Large intestine (tissue), 3 donors: Measurements from ENCODE around the gene FBXO34. TPM values are rescaled to one million over a fixed set of nuclear protein-coding genes. Genes with fewer than 3 reads are reported as not detected.

Experiments
- DNase-seq, 2 donors: peaks; one replicate each; pipeline versions ENCODE4 v3.0.0 to v3.0.0-alpha.2; 2013
- H3K27ac ChIP-seq: one replicate; pipeline ENCODE4 v1.5.1; 2013; ENCODE audit warnings: low read length
- H3K27me3 ChIP-seq: 2 replicates; pipeline ENCODE4 v1.6.1; 2013; ENCODE audit warnings: low read length; ENCODE audit not compliant: control insufficient read depth, insufficient read depth
- H3K36me3 ChIP-seq: 2 replicates; pipeline ENCODE4 v1.6.1; 2013; ENCODE audit warnings: low read length; ENCODE audit not compliant: control insufficient read depth, insufficient read depth
- H3K4me1 ChIP-seq: one replicate; pipeline ENCODE4 v1.6.1; 2013; ENCODE audit warnings: low read length; ENCODE audit not compliant: control insufficient read depth, insufficient read depth
- H3K4me3 ChIP-seq: one replicate; pipeline ENCODE4 v1.5.1; 2013; ENCODE audit warnings: low read length
- H3K9me3 ChIP-seq: one replicate; pipeline ENCODE4 v1.6.1; 2013; ENCODE audit warnings: mild to moderate bottlenecking, low read depth, low read length, moderate library complexity; ENCODE audit not compliant: control insufficient read depth
- WGBS: methylation state at CpG from one replicate; pipeline ENCODE4 v1.1.5; 2013; ENCODE audit warnings: low lambda C conversion rate; ENCODE audit not compliant: insufficient coverage; 5-methylcytosine and 5-hydroxymethylcytosine counted together
- polyA plus RNA-seq: library from polyadenylated mRNA; unstranded; fragments of 120-200 nt; gene quantifications from one replicate; pipeline ENCODE4 v1.2.1, GENCODE V29; 2013

The FBXO34 gene
- polyA plus RNA-seq, 1 donor: 25.5 TPM

- Histone ChIP-seq H3K9me3 (no peaks in the 10 kb centered on the region), H3K4me3 (no peak overlapping the region), H3K36me3 (no peaks in the 10 kb centered on the region), H3K27me3 (peaks cover 21% of the 10 kb centered on the region), H3K4me1 (no peaks in the 10 kb centered on the region), H3K27ac (no peak overlapping the region)
- 100% methylated on average over 1 of the region's 4 CpGs for WGBS
- DNase-seq: no peak
Measured at GRCh38 chr14:55241673-55242072, 29.5 kb upstream of the FBXO34 start.

- H3K4me1 ChIP-seq: no peaks in the 10 kb centered on the region
- no peak overlapping the region for H3K4me3 ChIP-seq
- DNase-seq: no peak
- H3K9me3 ChIP-seq: no peaks in the 10 kb centered on the region
- no peaks in the 10 kb centered on the region for H3K36me3 ChIP-seq
- WGBS: 100% methylated on average over 1 of the region's 3 CpGs
- no peak overlapping the region for H3K27ac ChIP-seq
- peaks cover 21% of the 10 kb centered on the region for H3K27me3 ChIP-seq
Measured at GRCh38 chr14:55243386-55243785, 27.8 kb upstream of the FBXO34 start.

DNA sequence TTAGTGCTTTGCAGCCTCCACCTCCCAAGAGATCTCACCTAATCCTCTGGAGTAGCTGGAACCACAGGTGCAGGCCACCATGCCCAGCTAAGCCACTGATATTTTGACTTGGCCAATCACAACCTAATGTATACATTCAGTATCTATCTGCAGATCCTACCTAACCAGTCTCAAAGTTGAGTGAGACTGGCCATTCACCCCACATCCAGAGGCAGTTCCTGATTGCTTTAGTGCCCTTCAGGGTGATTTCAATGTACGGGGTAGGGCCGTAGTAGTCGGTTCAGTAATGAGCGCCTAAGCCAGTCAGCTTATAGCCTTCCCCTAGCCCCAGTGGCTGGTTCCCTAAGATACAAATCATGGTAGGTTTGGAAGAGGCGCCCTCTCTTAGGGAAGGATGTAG, 27.4 kb upstream of the FBXO34 start:
- Histone ChIP-seq H3K9me3 (no peaks in the 10 kb centered on the region), H3K36me3 (no peaks in the 10 kb centered on the region), H3K4me3 (no peak overlapping the region), H3K4me1 (no peaks in the 10 kb centered on the region), H3K27me3 (peaks cover 21% of the 10 kb centered on the region), H3K27ac (no peak overlapping the region)
- DNase-seq: no peak
- WGBS: 100% methylated on average over 1 of the region's 5 CpGs

- H3K9me3 ChIP-seq: no peaks in the 10 kb centered on the region
- H3K27me3 ChIP-seq: peaks cover 18% of the 10 kb centered on the region
- no peak overlapping the region for H3K4me3 ChIP-seq
- 75% methylated on average over 4 of the region's 4 CpGs for WGBS
- peak in 1 of 2 donors; percentile 11 for DNase-seq
- no peaks in the 10 kb centered on the region for H3K4me1 ChIP-seq
- no peak overlapping the region for H3K27ac ChIP-seq
- no peaks in the 10 kb centered on the region for H3K36me3 ChIP-seq
Measured at GRCh38 chr14:55245657-55246268, 25.5 kb upstream of the FBXO34 start.

DNA sequence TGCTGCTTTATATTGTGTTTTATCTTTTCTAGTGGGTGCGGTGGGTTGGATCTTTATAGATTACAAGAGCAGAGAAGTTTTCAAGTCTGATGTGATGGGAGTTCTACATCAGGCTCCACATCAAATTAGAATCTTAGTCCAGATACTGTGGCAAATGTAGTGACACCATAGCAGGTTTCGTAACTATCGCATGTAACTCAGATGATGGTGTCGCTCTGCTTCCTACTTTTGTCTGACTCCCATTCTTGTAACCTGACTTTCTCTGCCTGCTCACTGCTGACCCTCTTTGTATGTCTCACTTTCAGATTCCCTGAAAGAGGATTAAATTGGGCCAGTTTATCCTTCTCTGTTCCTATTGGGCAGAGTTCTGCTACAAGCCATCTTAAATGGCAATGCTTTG, 22.8 kb upstream of the FBXO34 start:
- Histone ChIP-seq H3K27me3 (peaks cover 5% of the 10 kb centered on the region), H3K36me3 (no peaks in the 10 kb centered on the region), H3K9me3 (no peaks in the 10 kb centered on the region), H3K4me3 (no peak overlapping the region), H3K4me1 (no peaks in the 10 kb centered on the region), H3K27ac (no peak overlapping the region)
- no peak for DNase-seq
- no CpG with 5 or more reads among the region's 4 CpGs for WGBS

DNA sequence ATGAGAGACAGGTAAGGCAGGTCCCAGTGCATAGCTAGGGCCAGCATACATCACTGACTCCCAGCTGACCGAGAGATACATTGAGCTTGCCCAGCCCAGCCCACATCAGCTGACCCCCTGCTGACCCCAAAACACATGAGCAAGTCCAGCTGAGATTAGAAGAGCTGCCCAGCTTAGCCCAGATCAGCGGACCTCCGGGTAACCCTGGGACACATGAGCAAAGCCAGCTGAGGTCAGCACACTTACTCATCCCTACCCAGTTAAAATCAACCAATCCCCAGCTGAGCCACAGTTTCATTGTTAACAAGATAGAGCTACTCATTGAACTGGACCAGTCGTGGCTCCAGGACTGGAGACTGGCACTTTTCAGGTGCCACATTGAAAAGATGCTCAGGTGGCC, 21.8 kb upstream of the FBXO34 start:
- no peaks in the 10 kb centered on the region for H3K4me1 ChIP-seq
- no peaks in the 10 kb centered on the region for H3K9me3 ChIP-seq
- no peak overlapping the region for H3K27ac ChIP-seq
- WGBS: no CpG with 5 or more reads among the region's 4 CpGs
- no peak for DNase-seq
- H3K4me3 ChIP-seq: no peak overlapping the region
- peaks cover 5% of the 10 kb centered on the region for H3K27me3 ChIP-seq
- H3K36me3 ChIP-seq: no peaks in the 10 kb centered on the region

- no peak overlapping the region for H3K27ac ChIP-seq
- H3K27me3 ChIP-seq: peaks cover 8% of the 10 kb centered on the region
- H3K36me3 ChIP-seq: no peaks in the 10 kb centered on the region
- DNase-seq: no peak
- no CpG with 5 or more reads among the region's 5 CpGs for WGBS
- no peaks in the 10 kb centered on the region for H3K9me3 ChIP-seq
- H3K4me1 ChIP-seq: no peaks in the 10 kb centered on the region
- no peak overlapping the region for H3K4me3 ChIP-seq
Measured at GRCh38 chr14:55253276-55253675, 17.9 kb upstream of the FBXO34 start.

GRCh38 chr14:55254581-55254980, 16.6 kb upstream of the FBXO34 start:
- no peak overlapping the region for H3K27ac ChIP-seq
- H3K4me3 ChIP-seq: no peak overlapping the region
- no peaks in the 10 kb centered on the region for H3K9me3 ChIP-seq
- H3K36me3 ChIP-seq: no peaks in the 10 kb centered on the region
- H3K27me3 ChIP-seq: peaks cover 8% of the 10 kb centered on the region
- no peaks in the 10 kb centered on the region for H3K4me1 ChIP-seq
- DNase-seq: no peak
- no CpG with 5 or more reads among the region's 1 CpG for WGBS

- Histone ChIP-seq H3K9me3 (no peaks in the 10 kb centered on the region), H3K27me3 (peaks cover 6% of the 10 kb centered on the region), H3K4me3 (no peak overlapping the region), H3K27ac (no peak overlapping the region), H3K36me3 (no peaks in the 10 kb centered on the region), H3K4me1 (no peaks in the 10 kb centered on the region)
- no CpG with 5 or more reads among the region's 3 CpGs for WGBS
- DNase-seq: no peak
Measured at GRCh38 chr14:55255979-55256378, 15.2 kb upstream of the FBXO34 start.

- DNase-seq: no peak
- peaks cover 6% of the 10 kb centered on the region for H3K27me3 ChIP-seq
- H3K4me3 ChIP-seq: no peak overlapping the region
- no peaks in the 10 kb centered on the region for H3K9me3 ChIP-seq
- H3K4me1 ChIP-seq: no peaks in the 10 kb centered on the region
- WGBS: no CpG with 5 or more reads among the region's 6 CpGs
- no peaks in the 10 kb centered on the region for H3K36me3 ChIP-seq
- H3K27ac ChIP-seq: no peak overlapping the region
Measured at GRCh38 chr14:55256586-55256985, 14.6 kb upstream of the FBXO34 start.

DNA sequence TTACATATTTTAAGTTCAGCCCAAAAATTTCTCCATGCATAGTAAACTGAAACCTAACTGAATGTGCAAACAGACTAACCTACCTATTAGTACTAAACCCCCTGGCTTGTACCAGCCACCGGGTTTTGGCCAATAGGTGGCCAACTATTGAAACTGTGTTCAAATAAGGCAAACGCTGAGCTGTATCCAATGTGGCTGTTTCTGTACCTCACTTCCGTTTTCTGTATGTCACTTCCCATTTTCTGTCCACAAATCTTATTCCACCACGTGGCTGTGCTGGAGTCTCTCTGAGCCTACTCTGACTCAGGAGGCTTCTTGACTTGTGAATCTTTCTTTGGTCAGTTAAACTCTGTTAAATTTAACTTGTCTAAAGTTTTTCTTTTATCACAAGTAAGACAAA, 6.0 kb upstream of the FBXO34 start:
- no peak for DNase-seq
- Histone ChIP-seq H3K27ac (no peak overlapping the region), H3K4me3 (no peak overlapping the region), H3K27me3 (no peaks in the 10 kb centered on the region), H3K36me3 (no peaks in the 10 kb centered on the region), H3K9me3 (no peaks in the 10 kb centered on the region), H3K4me1 (no peaks in the 10 kb centered on the region)
- 92% methylated on average over 2 of the region's 4 CpGs for WGBS
